Measurements from ENCODE around the gene SGMS2.

SGMS2 gene

DNA sequence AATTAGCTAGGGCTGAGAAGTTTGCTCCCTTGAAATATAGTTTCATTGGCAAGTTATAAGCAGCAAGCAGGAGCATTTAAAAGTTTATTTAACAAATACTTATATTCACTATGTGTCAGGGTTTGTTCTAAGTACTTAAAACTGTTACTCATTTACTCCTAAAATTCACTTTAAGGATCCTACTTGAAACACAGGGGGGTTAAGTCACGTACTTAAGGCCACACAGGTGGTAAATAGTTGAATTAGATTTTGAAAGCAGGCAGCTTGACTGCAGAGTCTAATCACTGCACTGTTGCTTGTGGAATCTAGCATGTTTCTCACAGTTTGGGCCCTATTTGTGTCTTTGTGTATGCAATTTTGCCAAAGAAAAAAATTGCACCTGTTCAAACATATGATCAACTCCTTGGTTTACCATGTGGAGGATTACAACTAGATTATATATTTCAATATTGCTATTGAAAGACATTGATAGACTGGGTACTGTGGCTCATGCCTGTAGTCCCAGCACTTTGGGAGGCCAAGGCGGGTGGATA lies 7.6 kb downstream of the SGMS2 start:
- Histone ChIP-seq H3K27me3 (ENCODE audit: control insufficient read depth, insufficient read depth, low read length) (no peaks in the 10 kb centered on the region), H3K36me3 (ENCODE audit: insufficient read depth, low read length) (no peaks in the 10 kb centered on the region), H3K9ac (ENCODE audit: low read depth, low read length) (no peak overlapping the region), H3K4me3 (ENCODE audit: low read length) (no peak overlapping the region), H3K4me1 (ENCODE audit: control insufficient read depth, insufficient read depth, low read length) (peaks cover 8% of the 10 kb centered on the region), H3K9me3 (replicated peaks; ENCODE audit: low read length) (no peaks in the 10 kb centered on the region), H3K4me2 (ENCODE audit: low read length) (no peak overlapping the region)

GRCh38 chr4:107834241-107834794 lies 9.6 kb downstream of the SGMS2 start:
- Histone ChIP-seq H3K4me1 (ENCODE audit: control insufficient read depth, insufficient read depth, low read length) (peaks cover 24% of the 10 kb centered on the region), H3K9ac (ENCODE audit: low read depth, low read length) (no peak overlapping the region), H3K27me3 (ENCODE audit: control insufficient read depth, insufficient read depth, low read length) (no peaks in the 10 kb centered on the region), H3K4me3 (ENCODE audit: low read length) (no peak overlapping the region), H3K36me3 (ENCODE audit: insufficient read depth, low read length) (no peaks in the 10 kb centered on the region), H3K9me3 (replicated peaks; ENCODE audit: low read length) (no peaks in the 10 kb centered on the region), H3K4me2 (ENCODE audit: low read length) (no peak overlapping the region)

DNA sequence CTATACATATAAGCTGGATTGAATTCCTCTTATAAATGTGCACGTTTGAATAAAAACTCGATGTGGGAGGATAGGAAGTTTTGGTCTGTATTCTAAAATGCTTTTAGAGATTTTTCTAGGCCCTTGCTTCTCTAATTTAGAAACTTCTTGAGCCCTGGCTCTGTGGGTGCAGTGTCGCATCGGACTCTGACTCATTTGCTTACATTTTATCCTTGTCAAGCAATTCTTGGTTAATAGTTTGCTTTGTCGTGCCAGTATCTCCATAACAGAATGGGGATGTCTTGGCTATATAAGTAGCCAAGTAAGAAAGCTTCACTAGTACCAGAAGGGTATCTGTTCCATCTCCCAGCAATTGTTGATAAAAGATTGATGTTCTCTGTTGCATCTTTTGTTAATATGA lies 10.7 kb downstream of the SGMS2 start:
- Histone ChIP-seq H3K36me3 (ENCODE audit: insufficient read depth, low read length) (no peaks in the 10 kb centered on the region), H3K9ac (ENCODE audit: low read depth, low read length) (no peak overlapping the region), H3K9me3 (replicated peaks; ENCODE audit: low read length) (no peaks in the 10 kb centered on the region), H3K4me3 (ENCODE audit: low read length) (no peak overlapping the region), H3K27me3 (ENCODE audit: control insufficient read depth, insufficient read depth, low read length) (no peaks in the 10 kb centered on the region), H3K4me2 (ENCODE audit: low read length) (no peak overlapping the region), H3K4me1 (ENCODE audit: control insufficient read depth, insufficient read depth, low read length) (peaks cover 24% of the 10 kb centered on the region)

DNA sequence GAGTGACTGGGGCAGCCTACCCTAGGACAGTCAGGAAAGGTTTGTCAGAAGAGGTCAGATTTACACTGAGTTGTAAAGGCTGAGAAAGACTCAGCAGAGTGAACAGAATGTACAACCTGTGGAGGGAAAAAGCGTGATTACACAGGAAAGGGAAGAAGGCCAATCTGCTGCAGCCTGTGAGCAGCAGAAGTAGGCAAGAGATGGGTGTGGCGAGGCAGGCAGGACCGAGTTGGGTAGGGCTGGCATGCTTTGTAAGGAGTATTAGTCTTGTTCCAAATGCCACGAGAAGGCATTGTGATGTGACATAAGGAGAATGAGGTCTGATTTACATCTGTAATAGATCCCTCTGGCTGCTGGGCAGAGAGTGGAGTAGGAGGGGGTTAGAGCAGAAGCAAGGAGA lies 12.6 kb downstream of the SGMS2 start:
- Histone ChIP-seq H3K9ac (ENCODE audit: low read depth, low read length) (no peak overlapping the region), H3K36me3 (ENCODE audit: insufficient read depth, low read length) (no peaks in the 10 kb centered on the region), H3K4me3 (ENCODE audit: low read length) (no peak overlapping the region), H3K9me3 (replicated peaks; ENCODE audit: low read length) (no peaks in the 10 kb centered on the region), H3K27me3 (ENCODE audit: control insufficient read depth, insufficient read depth, low read length) (no peaks in the 10 kb centered on the region), H3K4me1 (ENCODE audit: control insufficient read depth, insufficient read depth, low read length) (peaks cover 24% of the 10 kb centered on the region), H3K4me2 (ENCODE audit: low read length) (no peak overlapping the region)

DNA sequence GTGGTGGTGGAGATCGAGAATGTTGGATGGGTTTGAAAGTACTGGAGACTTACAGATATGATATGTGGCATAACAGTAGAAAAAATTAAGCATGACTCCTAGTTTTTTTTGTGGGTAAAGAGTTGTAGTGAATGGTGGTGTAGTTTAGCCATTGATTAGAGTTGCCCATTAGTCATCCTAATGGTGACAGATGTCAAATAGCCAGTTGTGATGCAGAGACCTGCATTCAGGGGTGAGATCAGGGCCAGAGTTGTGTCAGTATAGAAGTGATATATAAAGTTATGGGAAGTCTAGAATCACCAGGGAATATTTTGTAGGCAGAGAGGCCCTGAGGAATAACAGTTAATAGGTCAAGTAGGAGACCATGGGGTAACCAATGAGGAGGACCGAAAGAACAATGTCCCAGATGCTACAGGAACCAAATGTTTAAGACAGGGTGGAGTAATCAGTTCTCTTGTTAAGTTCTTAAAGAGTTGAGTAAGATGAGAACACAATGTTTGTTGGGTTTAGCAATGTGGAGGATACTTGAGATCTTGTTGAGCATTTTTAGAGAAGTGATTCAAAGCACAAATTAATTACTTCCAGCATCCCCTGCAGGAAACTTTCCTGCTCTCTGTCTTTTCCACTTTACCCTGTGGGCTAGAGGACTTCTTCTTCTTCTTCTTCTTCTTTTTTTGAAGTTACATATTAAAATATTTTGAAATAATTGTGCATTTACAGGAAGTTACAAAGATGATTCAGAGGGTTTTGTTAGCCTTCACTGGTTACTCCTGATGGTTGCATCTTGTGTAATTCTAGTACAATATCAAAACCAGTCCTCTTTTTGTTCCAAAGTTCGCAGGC lies 13.3 kb downstream of the SGMS2 start:
- Histone ChIP-seq H3K36me3 (ENCODE audit: insufficient read depth, low read length) (no peaks in the 10 kb centered on the region), H3K4me1 (ENCODE audit: control insufficient read depth, insufficient read depth, low read length) (peaks cover 24% of the 10 kb centered on the region), H3K4me2 (ENCODE audit: low read length) (peak overlapping the region; percentile 11), H3K27me3 (ENCODE audit: control insufficient read depth, insufficient read depth, low read length) (no peaks in the 10 kb centered on the region), H3K9me3 (replicated peaks; ENCODE audit: low read length) (no peaks in the 10 kb centered on the region), H3K9ac (ENCODE audit: low read depth, low read length) (no peak overlapping the region), H3K4me3 (ENCODE audit: low read length) (no peak overlapping the region)

GRCh38 chr4:107838861-107839565 lies 14.3 kb downstream of the SGMS2 start:
- Histone ChIP-seq H3K9ac (ENCODE audit: low read depth, low read length) (no peak overlapping the region), H3K4me1 (ENCODE audit: control insufficient read depth, insufficient read depth, low read length) (peaks cover 24% of the 10 kb centered on the region), H3K9me3 (replicated peaks; ENCODE audit: low read length) (no peaks in the 10 kb centered on the region), H3K4me3 (ENCODE audit: low read length) (no peak overlapping the region), H3K36me3 (ENCODE audit: insufficient read depth, low read length) (no peaks in the 10 kb centered on the region), H3K27me3 (ENCODE audit: control insufficient read depth, insufficient read depth, low read length) (no peaks in the 10 kb centered on the region), H3K4me2 (ENCODE audit: low read length) (peak overlapping the region; percentile 11)

- Histone ChIP-seq H3K4me1 (ENCODE audit: control insufficient read depth, insufficient read depth, low read length) (peaks cover 6% of the 10 kb centered on the region), H3K36me3 (ENCODE audit: insufficient read depth, low read length) (no peaks in the 10 kb centered on the region)
Observed at GRCh38 chr4:107843391-107843790, 18.7 kb downstream of the SGMS2 start.

DNA sequence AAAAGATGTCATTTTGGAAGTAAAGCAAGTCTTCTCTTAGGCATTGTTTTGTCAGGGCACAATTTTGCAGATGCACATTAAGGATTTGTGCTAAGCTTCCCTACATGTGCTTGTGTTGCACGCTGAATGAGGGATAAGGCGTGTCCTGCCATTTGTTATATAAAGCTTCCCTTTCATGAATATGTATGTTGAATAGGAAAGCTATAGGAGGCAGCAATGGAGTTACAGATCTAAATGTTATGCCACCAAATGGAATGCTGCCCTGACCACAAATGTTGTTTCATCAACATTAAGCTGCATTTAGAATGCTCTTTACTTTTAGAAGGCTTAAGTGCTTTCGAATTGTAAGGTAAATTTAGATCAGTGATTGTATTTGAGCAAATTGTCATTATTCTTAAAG lies 20.9 kb downstream of the SGMS2 start:
- H3K4me3 ChIP-seq (ENCODE audit: low read length): no peak overlapping the region
- no peak overlapping the region for H3K4me2 ChIP-seq (ENCODE audit: low read length)

More at GRCh38 chr4:107843391-107843790, 18.7 kb downstream of the SGMS2 start:
- Histone ChIP-seq H3K4me3 (ENCODE audit: low read length) (no peak overlapping the region), H3K9ac (ENCODE audit: low read depth, low read length) (no peak overlapping the region), H3K4me2 (ENCODE audit: low read length) (no peak overlapping the region), H3K9me3 (replicated peaks; ENCODE audit: low read length) (no peaks in the 10 kb centered on the region), H3K27me3 (ENCODE audit: control insufficient read depth, insufficient read depth, low read length) (no peaks in the 10 kb centered on the region)

DNA sequence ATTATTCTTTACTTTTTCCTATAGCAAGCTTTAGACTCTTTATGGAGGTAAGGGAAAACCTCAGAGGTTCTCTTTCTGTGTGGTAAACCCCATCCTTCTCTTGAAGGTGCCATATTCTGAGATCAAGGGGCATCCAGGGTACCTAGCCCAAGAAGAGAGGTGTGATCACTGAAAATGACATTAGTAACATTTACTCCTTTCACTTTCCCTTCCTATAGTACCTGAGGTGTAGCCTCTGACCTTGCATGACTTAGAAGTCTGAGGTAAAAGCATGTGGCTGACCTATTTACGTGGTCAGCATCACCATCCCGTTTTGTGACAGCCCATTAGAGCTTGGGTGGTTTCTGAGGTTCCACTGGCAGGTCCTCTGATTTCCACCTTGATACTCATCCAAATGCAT lies 25.7 kb downstream of the SGMS2 start:
- no peak overlapping the region for H3K4me2 ChIP-seq (ENCODE audit: low read length)
- peaks cover 24% of the 10 kb centered on the region for H3K4me1 ChIP-seq (ENCODE audit: control insufficient read depth, insufficient read depth, low read length)
- H3K4me3 ChIP-seq (ENCODE audit: low read length): no peak overlapping the region
- H3K9me3 ChIP-seq (replicated peaks; ENCODE audit: low read length): no peaks in the 10 kb centered on the region
- no peaks in the 10 kb centered on the region for H3K27me3 ChIP-seq (ENCODE audit: control insufficient read depth, insufficient read depth, low read length)
- no peaks in the 10 kb centered on the region for H3K36me3 ChIP-seq (ENCODE audit: insufficient read depth, low read length)
- H3K9ac ChIP-seq (ENCODE audit: low read depth, low read length): no peak overlapping the region

More for the DNA sequence above, 20.9 kb downstream of the SGMS2 start:
- no peaks in the 10 kb centered on the region for H3K9me3 ChIP-seq (replicated peaks; ENCODE audit: low read length)
- H3K9ac ChIP-seq (ENCODE audit: low read depth, low read length): no peak overlapping the region
- H3K4me1 ChIP-seq (ENCODE audit: control insufficient read depth, insufficient read depth, low read length): no peaks in the 10 kb centered on the region
- no peaks in the 10 kb centered on the region for H3K36me3 ChIP-seq (ENCODE audit: insufficient read depth, low read length)
- H3K27me3 ChIP-seq (ENCODE audit: control insufficient read depth, insufficient read depth, low read length): no peaks in the 10 kb centered on the region

GRCh38 chr4:107853444-107854355 lies 29.0 kb downstream of the SGMS2 start:
- Histone ChIP-seq H3K9ac (ENCODE audit: low read depth, low read length) (peak overlapping the region; percentile 41), H3K9me3 (replicated peaks; ENCODE audit: low read length) (no peaks in the 10 kb centered on the region), H3K27me3 (ENCODE audit: control insufficient read depth, insufficient read depth, low read length) (no peaks in the 10 kb centered on the region), H3K4me1 (ENCODE audit: control insufficient read depth, insufficient read depth, low read length) (peaks cover 29% of the 10 kb centered on the region), H3K4me3 (ENCODE audit: low read length) (peak overlapping the region; percentile 48), H3K4me2 (ENCODE audit: low read length) (peak overlapping the region; percentile 72), H3K36me3 (ENCODE audit: insufficient read depth, low read length) (no peaks in the 10 kb centered on the region)

Measured in skeletal muscle satellite cell (primary cell).